Measurements from ENCODE around the gene UBE2Q1.

The UBE2Q1 gene

DNA sequence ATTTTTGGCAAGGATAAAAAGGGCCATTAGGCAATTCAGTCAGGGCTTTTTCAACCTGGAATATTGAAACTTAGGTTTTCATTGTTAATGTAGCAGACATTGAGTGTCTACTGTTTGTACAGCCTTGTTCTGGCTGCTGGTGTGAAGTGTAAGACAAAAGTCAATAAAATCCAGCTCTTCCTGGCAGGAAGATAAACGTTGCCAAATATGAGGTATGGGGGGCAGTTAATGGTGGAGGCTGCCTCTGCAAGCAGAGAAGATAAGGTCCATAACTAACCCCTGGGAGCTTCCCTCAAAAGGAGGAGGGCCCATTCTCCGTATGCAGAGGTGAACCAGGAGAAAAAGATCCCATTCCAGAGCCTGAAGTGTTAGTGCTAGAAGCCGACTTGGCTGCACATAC is 36.8 kb downstream of the UBE2Q1 start:
- Histone ChIP-seq H3K27me3 (ENCODE audit: insufficient read depth, poor library complexity, severe bottlenecking) (no peaks in the 10 kb centered on the region), H3K4me3 (replicated peaks; ENCODE audit: insufficient read depth, low read length) (no peak overlapping the region), H3K27ac (replicated peaks) (no peak overlapping the region)
- no peak for DNase-seq (ENCODE audit: low read depth in 1 of 2, low spot score in 1 of 2)
- TF ChIP-seq, protein P1, sequence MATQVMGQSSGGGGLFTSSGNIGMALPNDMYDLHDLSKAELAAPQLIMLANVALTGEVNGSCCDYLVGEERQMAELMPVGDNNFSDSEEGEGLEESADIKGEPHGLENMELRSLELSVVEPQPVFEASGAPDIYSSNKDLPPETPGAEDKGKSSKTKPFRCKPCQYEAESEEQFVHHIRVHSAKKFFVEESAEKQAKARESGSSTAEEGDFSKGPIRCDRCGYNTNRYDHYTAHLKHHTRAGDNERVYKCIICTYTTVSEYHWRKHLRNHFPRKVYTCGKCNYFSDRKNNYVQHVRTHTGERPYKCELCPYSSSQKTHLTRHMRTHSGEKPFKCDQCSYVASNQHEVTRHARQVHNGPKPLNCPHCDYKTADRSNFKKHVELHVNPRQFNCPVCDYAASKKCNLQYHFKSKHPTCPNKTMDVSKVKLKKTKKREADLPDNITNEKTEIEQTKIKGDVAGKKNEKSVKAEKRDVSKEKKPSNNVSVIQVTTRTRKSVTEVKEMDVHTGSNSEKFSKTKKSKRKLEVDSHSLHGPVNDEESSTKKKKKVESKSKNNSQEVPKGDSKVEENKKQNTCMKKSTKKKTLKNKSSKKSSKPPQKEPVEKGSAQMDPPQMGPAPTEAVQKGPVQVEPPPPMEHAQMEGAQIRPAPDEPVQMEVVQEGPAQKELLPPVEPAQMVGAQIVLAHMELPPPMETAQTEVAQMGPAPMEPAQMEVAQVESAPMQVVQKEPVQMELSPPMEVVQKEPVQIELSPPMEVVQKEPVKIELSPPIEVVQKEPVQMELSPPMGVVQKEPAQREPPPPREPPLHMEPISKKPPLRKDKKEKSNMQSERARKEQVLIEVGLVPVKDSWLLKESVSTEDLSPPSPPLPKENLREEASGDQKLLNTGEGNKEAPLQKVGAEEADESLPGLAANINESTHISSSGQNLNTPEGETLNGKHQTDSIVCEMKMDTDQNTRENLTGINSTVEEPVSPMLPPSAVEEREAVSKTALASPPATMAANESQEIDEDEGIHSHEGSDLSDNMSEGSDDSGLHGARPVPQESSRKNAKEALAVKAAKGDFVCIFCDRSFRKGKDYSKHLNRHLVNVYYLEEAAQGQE (IDR thresholded peaks at IDR 0.05; ENCODE audit: insufficient replicate concordance, low read depth) = no peak
- TF ChIP-seq, protein P2, sequence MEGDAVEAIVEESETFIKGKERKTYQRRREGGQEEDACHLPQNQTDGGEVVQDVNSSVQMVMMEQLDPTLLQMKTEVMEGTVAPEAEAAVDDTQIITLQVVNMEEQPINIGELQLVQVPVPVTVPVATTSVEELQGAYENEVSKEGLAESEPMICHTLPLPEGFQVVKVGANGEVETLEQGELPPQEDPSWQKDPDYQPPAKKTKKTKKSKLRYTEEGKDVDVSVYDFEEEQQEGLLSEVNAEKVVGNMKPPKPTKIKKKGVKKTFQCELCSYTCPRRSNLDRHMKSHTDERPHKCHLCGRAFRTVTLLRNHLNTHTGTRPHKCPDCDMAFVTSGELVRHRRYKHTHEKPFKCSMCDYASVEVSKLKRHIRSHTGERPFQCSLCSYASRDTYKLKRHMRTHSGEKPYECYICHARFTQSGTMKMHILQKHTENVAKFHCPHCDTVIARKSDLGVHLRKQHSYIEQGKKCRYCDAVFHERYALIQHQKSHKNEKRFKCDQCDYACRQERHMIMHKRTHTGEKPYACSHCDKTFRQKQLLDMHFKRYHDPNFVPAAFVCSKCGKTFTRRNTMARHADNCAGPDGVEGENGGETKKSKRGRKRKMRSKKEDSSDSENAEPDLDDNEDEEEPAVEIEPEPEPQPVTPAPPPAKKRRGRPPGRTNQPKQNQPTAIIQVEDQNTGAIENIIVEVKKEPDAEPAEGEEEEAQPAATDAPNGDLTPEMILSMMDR (IDR thresholded peaks at IDR 0.05; ENCODE audit: insufficient read depth, low read length) = no peak
- TF ChIP-seq GABPA (IDR thresholded peaks at IDR 0.05; ENCODE audit: low read depth) (no peak), POLR2AphosphoS5 (IDR thresholded peaks at IDR 0.05; ENCODE audit: low read depth) (no peak)

DNA sequence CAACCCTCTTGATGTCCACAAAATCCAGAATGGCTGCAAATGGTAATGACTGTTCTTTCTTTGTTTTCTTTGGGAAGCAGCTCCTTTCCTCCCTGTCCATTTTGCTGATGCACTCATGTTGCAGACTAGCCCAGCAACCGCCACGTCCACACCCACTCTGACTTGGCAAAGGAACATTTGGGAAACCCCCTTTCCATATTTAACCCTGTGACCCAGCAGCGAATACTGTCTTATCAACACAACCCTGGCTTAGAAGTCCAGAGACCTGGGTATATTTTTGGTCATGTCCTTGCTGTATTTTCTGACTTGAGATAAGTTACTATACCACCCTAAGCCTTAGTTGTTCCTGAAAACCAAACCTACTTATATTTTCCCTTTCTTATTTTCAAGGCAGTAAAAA is 38.1 kb downstream of the UBE2Q1 start:
- Histone ChIP-seq H3K4me3 (replicated peaks; ENCODE audit: insufficient read depth, low read length) (no peak overlapping the region), H3K27ac (replicated peaks) (no peak overlapping the region), H3K27me3 (ENCODE audit: insufficient read depth, poor library complexity, severe bottlenecking) (no peaks in the 10 kb centered on the region)
- DNase-seq (ENCODE audit: low read depth in 1 of 2, low spot score in 1 of 2) = no peak
- TF ChIP-seq SPI1 (IDR thresholded peaks at IDR 0.05; ENCODE audit: borderline replicate concordance, low read depth) (no peak), GABPA (IDR thresholded peaks at IDR 0.05; ENCODE audit: low read depth) (no peak), POLR2AphosphoS5 (IDR thresholded peaks at IDR 0.05; ENCODE audit: low read depth) (no peak)
- TF ChIP-seq, protein P1 (IDR thresholded peaks at IDR 0.05; ENCODE audit: insufficient replicate concordance, low read depth) = no peak
- TF ChIP-seq, protein P2 (IDR thresholded peaks at IDR 0.05; ENCODE audit: insufficient read depth, low read length) = no peak

DNA sequence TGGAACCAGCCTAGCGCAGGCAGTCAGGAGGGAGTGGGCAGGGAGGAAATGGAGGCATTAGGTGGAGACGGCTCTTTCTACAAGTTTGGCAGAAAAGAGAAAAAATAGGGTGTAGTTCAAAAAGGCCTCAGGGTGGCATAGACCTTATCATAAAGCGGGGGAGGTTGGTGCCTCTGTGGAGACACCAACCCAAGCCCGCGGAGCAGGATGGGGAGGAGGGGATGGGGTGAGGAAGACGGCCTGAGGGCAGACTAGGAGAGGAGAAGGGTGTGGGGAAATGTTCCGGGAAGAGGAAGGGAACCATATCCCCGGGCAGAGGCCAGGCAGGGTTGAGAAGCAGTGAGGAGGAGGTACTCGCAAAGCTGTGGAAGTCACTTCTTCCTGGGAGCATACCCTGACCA is 38.9 kb downstream of the UBE2Q1 start:
- H3K4me3 ChIP-seq (replicated peaks; ENCODE audit: insufficient read depth, low read length) = no peak overlapping the region
- DNase-seq (ENCODE audit: low read depth in 1 of 2, low spot score in 1 of 2) = no peak
- no peaks in the 10 kb centered on the region for H3K27me3 ChIP-seq (ENCODE audit: insufficient read depth, poor library complexity, severe bottlenecking)
- TF ChIP-seq POLR2AphosphoS5 (IDR thresholded peaks at IDR 0.05; ENCODE audit: low read depth) = no peak
- no peak for TF ChIP-seq GABPA (IDR thresholded peaks at IDR 0.05; ENCODE audit: low read depth)
- TF ChIP-seq, protein P2 (IDR thresholded peaks at IDR 0.05; ENCODE audit: insufficient read depth, low read length) = no peak
- TF ChIP-seq, protein P1 (IDR thresholded peaks at IDR 0.05; ENCODE audit: insufficient replicate concordance, low read depth) = no peak
- TF ChIP-seq SPI1 (IDR thresholded peaks at IDR 0.05; ENCODE audit: borderline replicate concordance, low read depth) = no peak
- H3K27ac ChIP-seq (replicated peaks) = no peak overlapping the region
